Natural killer cell treated with Interleukin-12 subunit alpha and Interleukin-12 subunit beta and Interleukin-15 and Interleukin-18, amount 100 ng/mL, for 72 hours (primary cell): ENCODE results near the gene C1orf141. TPM values are rescaled to one million over a fixed set of nuclear protein-coding genes. Genes with fewer than 3 reads are reported as not detected.
A peak's percentile ranks its signal among the peaks of the same experiment; 100 is the strongest.

Experiments
- ATAC-seq, 2 donors: fragments of 150-1000 bp; cut with Tn5 transposase in 1 of 2; sonication (Bioruptor Pico), chemical (Tn5 transposase) in 1 of 2; 2 replicates each; pipeline ENCODE4 v1.10.0; 2021
- DNase-seq: peaks from one replicate; pipeline ENCODE4 v3.0.0; 2022; ENCODE audit warnings: low spot score
- H3K27ac Mint-ChIP-seq, 2 donors: 1 replicate in 1 of 2; 2 replicates in 1 of 2; pipeline ENCODE4 v1.8.0; 2022; ENCODE audit warnings: mixed read lengths in 2 of 2, mild to moderate bottlenecking in 1 of 2, moderate library complexity in 1 of 2
- H3K27me3 Mint-ChIP-seq, 2 donors: 1 replicate in 1 of 2; 2 replicates in 1 of 2; pipeline ENCODE4 v1.8.0; 2022; ENCODE audit warnings: mixed read lengths in 2 of 2
- H3K36me3 Mint-ChIP-seq: one replicate; pipeline ENCODE4 v1.8.0; 2022; ENCODE audit warnings: mixed read lengths
- H3K4me1 Mint-ChIP-seq, 2 donors: 1 replicate in 1 of 2; 2 replicates in 1 of 2; pipeline ENCODE4 v1.8.0; 2022; ENCODE audit warnings: low read depth in 2 of 2, mixed read lengths in 2 of 2, mild to moderate bottlenecking in 1 of 2
- H3K4me3 Mint-ChIP-seq: one replicate; pipeline ENCODE4 v1.8.0; 2022; ENCODE audit warnings: mixed read lengths
- H3K9me3 Mint-ChIP-seq: 2 replicates; pipeline ENCODE4 v1.8.0; 2022; ENCODE audit warnings: mixed read lengths
- total RNA-seq, 2 donors: library from RNA; stranded (reverse); gene quantifications; one replicate each; pipeline ENCODE4 v1.2.3, GENCODE V29; 2022

Gene C1orf141
- total RNA-seq, 2 donors from 2014 or later = 0.07 TPM; not detected in 1

DNA sequence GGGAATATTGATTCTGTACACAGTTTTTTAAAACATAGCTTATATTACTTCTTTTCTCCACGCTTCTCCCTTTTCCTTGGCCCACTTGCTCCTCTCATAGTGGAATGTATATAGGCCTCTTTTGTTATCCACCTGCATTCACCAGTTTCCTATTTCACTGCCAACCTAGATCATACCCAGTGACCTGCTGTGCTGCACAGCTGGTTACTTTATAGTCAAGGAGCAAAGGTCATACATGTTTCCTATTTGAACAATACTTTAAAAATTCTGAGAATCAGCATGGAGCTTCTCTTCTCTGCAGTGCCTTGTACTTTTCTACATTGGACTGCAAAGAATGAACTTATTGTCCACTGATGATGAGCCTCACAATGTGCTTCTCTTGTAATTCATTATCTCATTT, 76.5 kb downstream of the C1orf141 start:
- no peaks in the 10 kb centered on the region for H3K36me3 Mint-ChIP-seq
- no peaks in the 10 kb centered on the region for H3K9me3 Mint-ChIP-seq
- no peak overlapping the region for H3K4me3 Mint-ChIP-seq
- no peak overlapping the region for H3K27ac Mint-ChIP-seq
- ATAC-seq = no peak
- peaks cover 9 to 10% of the 10 kb centered on the region in 2 donors for H3K4me1 Mint-ChIP-seq
- H3K27me3 Mint-ChIP-seq = peaks cover 2 to 8% of the 10 kb centered on the region in 2 donors
- no peak for DNase-seq

DNA sequence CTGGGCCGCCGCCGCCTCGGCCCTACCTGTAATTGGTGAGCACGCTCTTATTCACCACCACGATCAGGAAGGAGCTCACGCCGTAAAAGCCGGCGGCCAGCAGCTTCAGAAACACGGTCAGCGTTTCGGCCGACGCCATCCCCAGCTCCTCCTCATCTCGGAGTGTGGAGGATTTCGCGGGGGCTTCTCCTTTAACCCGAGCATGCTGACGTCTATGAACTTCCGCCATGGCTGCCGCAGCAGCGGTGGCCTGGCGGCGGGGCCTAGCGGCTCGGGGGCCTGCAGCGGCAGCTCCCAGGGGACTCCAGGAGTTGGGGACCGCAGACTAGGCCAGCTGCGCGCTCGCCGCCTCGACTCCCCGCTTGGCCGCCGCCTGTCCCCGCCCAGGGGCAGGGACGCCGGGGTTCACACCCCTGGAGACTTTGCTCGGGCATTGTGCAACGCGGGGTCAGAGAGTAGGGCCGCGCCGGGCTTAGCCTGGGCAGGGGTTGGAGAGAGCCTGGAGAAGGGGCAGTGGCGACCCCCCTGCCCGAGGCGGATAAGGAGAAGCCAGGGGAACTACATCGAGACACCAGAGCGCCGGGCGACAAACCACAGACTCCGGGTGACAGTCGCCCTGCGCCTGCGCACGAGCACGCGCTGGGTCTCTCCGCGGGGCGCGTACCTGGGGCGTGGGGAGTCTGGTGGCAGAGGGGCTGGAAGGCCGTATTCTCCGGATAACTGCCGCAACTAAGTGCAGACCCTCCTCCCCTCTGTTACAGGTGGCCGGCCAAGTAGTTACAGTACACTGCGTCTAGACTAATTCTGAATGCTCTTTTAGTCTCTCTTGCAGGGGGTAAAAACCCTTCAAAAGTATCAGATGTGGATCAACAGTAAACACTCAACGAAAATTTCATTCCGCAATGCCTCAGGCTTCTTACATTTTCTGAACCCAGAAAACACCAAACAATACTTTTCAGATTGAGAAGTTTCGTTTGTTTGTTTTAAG, 80.7 kb downstream of the C1orf141 start, which contains the start of gene SLC35D1:
Gene SLC35D1, minus strand, starts transcription at position 364 of the 988 bp plus-strand sequence. Its CDS starts 135 bp downstream, at position 229.
- peak within 1 kb of the TSS; percentile 94 for H3K4me3 Mint-ChIP-seq
- H3K36me3 Mint-ChIP-seq = peaks cover 6% of the 10 kb centered on the region

DNA sequence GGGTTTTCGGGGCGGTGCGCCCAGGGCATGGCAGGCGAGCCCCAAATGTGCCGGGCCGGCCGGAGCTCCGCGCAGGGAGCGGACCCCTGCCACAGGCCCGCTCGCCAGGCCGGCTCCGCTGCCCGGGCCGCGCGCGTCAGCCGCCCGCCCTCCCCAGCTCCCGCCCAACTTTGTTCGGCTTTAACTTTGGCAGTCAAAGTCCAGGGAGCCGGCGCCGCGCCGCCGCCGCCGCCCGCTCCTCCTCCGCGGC, 81.3 kb downstream of the C1orf141 start:
- Mint-ChIP-seq H3K27me3 (peaks cover 0 to 2% of the 10 kb centered on the region in 2 donors), H3K9me3 (no peaks in the 10 kb centered on the region), H3K36me3 (peaks cover 6% of the 10 kb centered on the region), H3K4me3 (peak overlapping the region; percentile 94), H3K4me1 (peaks cover 26 to 31% of the 10 kb centered on the region in 2 donors), H3K27ac (peak overlapping the region; percentile 72 to 74)
- peak; percentile 62 for DNase-seq
- ATAC-seq = peak; percentile 58 to 66

More for the DNA sequence above, 80.7 kb downstream of the C1orf141 start, which contains the start of gene SLC35D1:
- Mint-ChIP-seq H3K27ac (peak within 1 kb of the TSS; percentile 72 to 74), H3K9me3 (no peaks in the 10 kb centered on the region), H3K4me1 (peaks cover 26 to 31% of the 10 kb centered on the region in 2 donors), H3K27me3 (peaks cover 2% of the 10 kb centered on the region in 2 donors)
- DNase-seq = peak; percentile 88
- peak; percentile 89 to 93 for ATAC-seq

DNA sequence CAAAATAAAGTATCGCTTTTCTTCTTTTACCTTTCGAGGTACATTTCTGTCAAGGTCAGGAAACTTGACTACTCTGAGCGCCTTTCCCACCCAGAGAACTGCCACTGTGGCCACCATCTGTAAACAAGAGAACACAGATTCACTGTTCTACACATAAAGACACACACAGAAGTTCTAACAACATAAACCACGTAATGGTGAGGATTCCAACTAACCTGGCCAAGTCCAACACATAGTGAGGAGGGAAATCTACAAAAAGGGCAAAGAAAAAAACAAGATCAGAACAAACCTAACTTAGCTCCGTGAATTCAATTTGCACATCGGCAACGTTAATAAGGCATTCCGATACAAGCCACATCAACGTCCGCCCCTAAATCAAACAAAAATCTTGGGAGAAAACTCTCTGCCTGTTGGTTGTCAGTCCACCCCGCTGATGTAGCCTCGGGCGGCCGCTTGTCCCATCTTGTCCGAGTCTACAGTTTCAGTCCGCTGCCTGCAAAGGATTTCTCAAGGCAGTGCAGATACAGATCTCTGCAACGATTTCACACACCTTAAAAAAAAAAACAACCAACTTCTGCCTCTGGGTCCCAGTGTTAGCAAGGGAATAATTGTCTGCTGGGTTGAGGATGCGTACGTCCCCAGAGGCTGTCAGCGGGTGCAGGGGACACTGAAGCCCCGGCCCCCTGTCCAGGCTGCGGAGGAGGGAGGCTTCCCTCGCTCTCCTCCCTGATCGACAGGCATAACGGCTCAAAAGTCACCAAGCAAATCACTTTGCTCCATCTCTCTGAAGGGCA, 81.8 kb downstream of the C1orf141 start:
- no peak for DNase-seq
- peak in 1 of 2 donors; percentile 13 for ATAC-seq
- H3K4me3 Mint-ChIP-seq = peak overlapping the region; percentile 94
- peaks cover 10% of the 10 kb centered on the region for H3K36me3 Mint-ChIP-seq
- H3K27ac Mint-ChIP-seq = peak overlapping the region; percentile 72 to 74
- H3K4me1 Mint-ChIP-seq = peaks cover 26 to 31% of the 10 kb centered on the region in 2 donors
- no peaks in the 10 kb centered on the region for H3K9me3 Mint-ChIP-seq
- H3K27me3 Mint-ChIP-seq = peaks cover 0 to 2% of the 10 kb centered on the region in 2 donors

GRCh38 chr1:67051196-67051595, 83.6 kb downstream of the C1orf141 start:
- Mint-ChIP-seq H3K27ac (no peak overlapping the region), H3K9me3 (no peaks in the 10 kb centered on the region), H3K27me3 (peaks cover 0 to 2% of the 10 kb centered on the region in 2 donors), H3K4me1 (peaks cover 26 to 31% of the 10 kb centered on the region in 2 donors), H3K36me3 (peaks cover 17% of the 10 kb centered on the region), H3K4me3 (peak overlapping the region; percentile 42)
- DNase-seq (no peak), ATAC-seq (no peak)

DNA sequence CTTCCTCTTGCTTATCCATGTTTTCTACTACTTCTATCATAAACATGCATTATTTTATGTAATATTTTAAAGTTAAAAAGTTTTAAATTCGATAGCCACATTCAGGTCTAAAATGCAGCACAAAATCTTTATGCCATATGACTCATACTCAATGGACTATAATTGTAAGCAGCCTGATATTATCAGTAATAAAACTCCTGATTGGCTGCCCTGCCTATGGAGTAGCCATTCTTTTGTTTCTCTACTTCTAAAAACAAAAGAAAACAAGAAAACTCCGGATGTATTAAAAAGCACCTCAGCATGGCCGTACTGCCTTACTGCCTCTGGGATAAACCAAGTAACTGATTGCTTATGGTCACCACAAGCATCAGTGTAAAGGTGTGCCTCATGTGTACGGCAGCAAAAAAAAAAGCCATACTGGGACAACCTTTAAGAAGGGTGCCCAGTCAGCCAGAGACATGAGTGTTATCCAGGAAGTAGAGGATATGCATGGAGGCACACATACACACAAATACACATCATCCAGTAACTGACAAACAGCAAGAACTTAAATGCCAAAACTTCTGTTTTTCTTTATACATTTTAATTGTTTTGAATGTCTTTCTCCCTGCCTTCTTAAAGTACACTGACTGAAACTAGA, 90.0 kb downstream of the C1orf141 start:
- ATAC-seq = no peak
- DNase-seq = no peak
- Mint-ChIP-seq H3K4me1 (peaks cover 2 to 6% of the 10 kb centered on the region in 2 donors), H3K9me3 (no peaks in the 10 kb centered on the region), H3K4me3 (no peak overlapping the region), H3K27me3 (no peaks in the 10 kb centered on the region), H3K27ac (no peak overlapping the region), H3K36me3 (peaks cover 35% of the 10 kb centered on the region)

GRCh38 chr1:67043366-67043765, 91.4 kb downstream of the C1orf141 start:
- H3K36me3 Mint-ChIP-seq = peaks cover 39% of the 10 kb centered on the region

More at GRCh38 chr1:67043366-67043765, 91.4 kb downstream of the C1orf141 start:
- no peak for ATAC-seq
- Mint-ChIP-seq H3K4me1 (peaks cover 2 to 6% of the 10 kb centered on the region in 2 donors), H3K27me3 (no peaks in the 10 kb centered on the region), H3K4me3 (no peak overlapping the region), H3K9me3 (no peaks in the 10 kb centered on the region), H3K27ac (no peak overlapping the region)
- DNase-seq = no peak

Other genes with a start within 250 kb of the C1orf141 start
- under 1 TPM; 0.73 to 0.76 TPM for gene DNAI4, start 210.1 kb downstream of the C1orf141 start, total RNA-seq
- 10 to 100 TPM; 50.0 to 67.5 TPM for gene MIER1, start 210.0 kb downstream of the C1orf141 start, total RNA-seq
- gene SLC35D1, start 80.8 kb downstream of the C1orf141 start, total RNA-seq = 10 to 100 TPM; 26.6 to 28.2 TPM
- 1 to 10 TPM; 7.4 to 8.3 TPM for gene IL23R, start 31.5 kb upstream of the C1orf141 start, total RNA-seq
- gene IL12RB2, start 172.9 kb upstream of the C1orf141 start, total RNA-seq = 100 to 1,000 TPM; 265 to 317 TPM